Glutamatergic neuron (in vitro differentiated cells): Measurements from ENCODE around the gene DECR2. TPM values are rescaled to one million over a fixed set of nuclear protein-coding genes. Genes with fewer than 3 reads are reported as not detected.

Experiments used
- DNase-seq: peaks from one replicate; pipeline ENCODE4 v3.0.0; 2022
- H3K27ac Mint-ChIP-seq: one replicate; pipeline ENCODE4 v1.8.0; 2020; ENCODE audit warnings: mild to moderate bottlenecking, mixed read lengths, inconsistent platforms; ENCODE audit not compliant: unreplicated experiment
- H3K27me3 Mint-ChIP-seq: one replicate; pipeline ENCODE4 v1.8.0; 2020; ENCODE audit warnings: mild to moderate bottlenecking, moderate library complexity, mixed read lengths, inconsistent platforms; ENCODE audit not compliant: unreplicated experiment
- H3K36me3 Mint-ChIP-seq: one replicate; pipeline ENCODE4 v1.8.0; 2020; ENCODE audit warnings: mild to moderate bottlenecking, mixed read lengths, inconsistent platforms; ENCODE audit not compliant: unreplicated experiment
- H3K4me1 Mint-ChIP-seq: one replicate; pipeline ENCODE4 v1.8.0; 2020; ENCODE audit warnings: mild to moderate bottlenecking, low read depth, mixed read lengths, inconsistent platforms; ENCODE audit not compliant: unreplicated experiment
- H3K4me3 Mint-ChIP-seq: one replicate; pipeline ENCODE4 v1.8.0; 2020; ENCODE audit warnings: mild to moderate bottlenecking, mixed read lengths, inconsistent platforms; ENCODE audit not compliant: unreplicated experiment
- H3K9me3 Mint-ChIP-seq: one replicate; pipeline ENCODE4 v1.8.0; 2020; ENCODE audit warnings: mild to moderate bottlenecking, moderate library complexity, mixed read lengths, inconsistent platforms; ENCODE audit not compliant: unreplicated experiment
- CTCF ChIP-seq: fragments of 200-600 bp; sonication (generic); IDR thresholded peaks from one replicate; pipeline ENCODE4 v1.5.0; 2021; ENCODE audit not compliant: partially characterized antibody, unreplicated experiment
- total RNA-seq: library from RNA; stranded (reverse); fragmentation: NEBNext Ultra II Directional; extraction: Animal tissue kit (Norgen Biotek cat#: 25700); gene quantifications from one replicate; pipeline ENCODE4 v1.2.1, GENCODE V29; 2021; ENCODE audit not compliant: unreplicated experiment

The DECR2 gene
- total RNA-seq, 1 donor from 2014 or later = 26.2 TPM

- TF ChIP-seq CTCF = no peak
- Mint-ChIP-seq H3K9me3 (peaks cover 11% of the 10 kb centered on the region), H3K36me3 (no peaks in the 10 kb centered on the region), H3K4me1 (peaks cover 2% of the 10 kb centered on the region), H3K27me3 (peaks cover 9% of the 10 kb centered on the region), H3K4me3 (peak overlapping the region; percentile 86), H3K27ac (peak overlapping the region; percentile 81)
- DNase-seq = no peak
Observed at GRCh38 chr16:370979-371514, 30.6 kb upstream of the DECR2 start.

GRCh38 chr16:371515-372301 lies 30.0 kb upstream of the DECR2 start:
- Mint-ChIP-seq H3K27me3 (peaks cover 9% of the 10 kb centered on the region), H3K36me3 (no peaks in the 10 kb centered on the region), H3K4me3 (peak overlapping the region; percentile 64), H3K9me3 (peaks cover 11% of the 10 kb centered on the region), H3K4me1 (peaks cover 2% of the 10 kb centered on the region), H3K27ac (peak overlapping the region; percentile 70)
- no peak for TF ChIP-seq CTCF
- DNase-seq = peak; percentile 55

GRCh38 chr16:372302-372983 lies 29.2 kb upstream of the DECR2 start:
- DNase-seq = no peak
- Mint-ChIP-seq H3K9me3 (peaks cover 8% of the 10 kb centered on the region), H3K4me3 (no peak overlapping the region), H3K36me3 (no peaks in the 10 kb centered on the region), H3K27me3 (peaks cover 9% of the 10 kb centered on the region), H3K4me1 (peaks cover 2% of the 10 kb centered on the region), H3K27ac (peak overlapping the region; percentile 17)
- TF ChIP-seq CTCF = no peak

GRCh38 chr16:373020-373598 lies 28.6 kb upstream of the DECR2 start:
- no peak for TF ChIP-seq CTCF
- peak overlapping the region; percentile 17 for H3K27ac Mint-ChIP-seq
- no peaks in the 10 kb centered on the region for H3K36me3 Mint-ChIP-seq
- H3K27me3 Mint-ChIP-seq = peaks cover 9% of the 10 kb centered on the region
- H3K4me1 Mint-ChIP-seq = peaks cover 2% of the 10 kb centered on the region
- H3K9me3 Mint-ChIP-seq = peaks cover 8% of the 10 kb centered on the region
- no peak overlapping the region for H3K4me3 Mint-ChIP-seq
- no peak for DNase-seq
